H9 (cell line): ENCODE results near the gene CXCL5. TPM values are rescaled to one million over a fixed set of nuclear protein-coding genes. Genes with fewer than 3 reads are reported as not detected.

Experiments
- DNase-seq: peaks from one replicate; pipeline ENCODE4 v3.0.0-alpha.2; 2017
- H2AFZ ChIP-seq: one replicate; pipeline ENCODE4 v1.6.1; 2013; ENCODE audit warnings: mild to moderate bottlenecking, low read length, control low read depth, moderate library complexity
- H2AK5ac ChIP-seq: 2 replicates; pipeline ENCODE4 v1.6.1; 2013; ENCODE audit warnings: low read length, control low read depth, mixed read lengths; ENCODE audit not compliant: insufficient read length
- H2BK120ac ChIP-seq: one replicate; pipeline ENCODE4 v1.6.1; 2013; ENCODE audit warnings: low read depth, mild to moderate bottlenecking, low read length, control low read depth, inconsistent platforms; ENCODE audit not compliant: poor library complexity, severe bottlenecking
- H2BK12ac ChIP-seq: 2 replicates; pipeline ENCODE4 v1.6.1; 2013; ENCODE audit warnings: low read length, control low read depth, mixed read lengths, low read depth; ENCODE audit not compliant: insufficient read length
- H2BK15ac ChIP-seq: 2 replicates; pipeline ENCODE4 v1.6.1; 2013; ENCODE audit warnings: low read depth, low read length, control low read depth
- H2BK20ac ChIP-seq: one replicate; pipeline ENCODE4 v1.6.1; 2013; ENCODE audit warnings: low read depth, mild to moderate bottlenecking, low read length, control low read depth, inconsistent platforms; ENCODE audit not compliant: poor library complexity, severe bottlenecking
- H2BK5ac ChIP-seq: 2 replicates; pipeline ENCODE4 v1.6.1; 2013; ENCODE audit warnings: low read length, control low read depth, mixed read lengths; ENCODE audit not compliant: insufficient read length
- H3K14ac ChIP-seq: 2 replicates; pipeline ENCODE4 v1.6.1; 2013; ENCODE audit warnings: low read length, control low read depth; ENCODE audit not compliant: insufficient read depth
- H3K18ac ChIP-seq: 2 replicates; pipeline ENCODE4 v1.6.1; 2013; ENCODE audit warnings: low read depth, mild to moderate bottlenecking, mixed read lengths, low read length, control low read depth; ENCODE audit not compliant: insufficient read length
- H3K23ac ChIP-seq: 2 replicates; pipeline ENCODE4 v1.6.1; 2013; ENCODE audit warnings: low read length, control low read depth, mixed read lengths, low read depth; ENCODE audit not compliant: insufficient read length
- H3K23me2 ChIP-seq: 2 replicates; pipeline ENCODE4 v1.6.1; 2013; ENCODE audit warnings: low read depth, mild to moderate bottlenecking, mixed read lengths, low read length, control low read depth; ENCODE audit not compliant: insufficient read length, poor library complexity, severe bottlenecking
- H3K27ac ChIP-seq: 2 replicates; pipeline ENCODE4 v1.5.1; 2013; ENCODE audit warnings: low read length, control low read depth, mixed read lengths, low read depth; ENCODE audit not compliant: insufficient read length
- H3K27me3 ChIP-seq: 2 replicates; pipeline ENCODE4 v1.6.1; 2013; ENCODE audit warnings: low read length, control low read depth, inconsistent platforms; ENCODE audit not compliant: insufficient read depth
- H3K4ac ChIP-seq: 2 replicates; pipeline ENCODE4 v1.6.1; 2013; ENCODE audit warnings: low read depth, mild to moderate bottlenecking, control low read depth, inconsistent platforms, low read length, moderate library complexity
- H3K4me1 ChIP-seq: 2 replicates; pipeline ENCODE4 v1.6.1; 2013; ENCODE audit warnings: low read length, control low read depth, inconsistent platforms; ENCODE audit not compliant: insufficient read depth
- H3K4me2 ChIP-seq: 2 replicates; pipeline ENCODE4 v1.6.1; 2013; ENCODE audit warnings: low read length, control low read depth, mixed read lengths; ENCODE audit not compliant: insufficient read length, insufficient read depth
- H3K56ac ChIP-seq: 2 replicates; pipeline ENCODE4 v1.6.1; 2013; ENCODE audit warnings: low read depth, mild to moderate bottlenecking, mixed read lengths, low read length, control low read depth; ENCODE audit not compliant: insufficient read length
- H3K79me1 ChIP-seq: 2 replicates; pipeline ENCODE4 v1.6.1; 2013; ENCODE audit warnings: low read depth, mild to moderate bottlenecking, moderate library complexity, low read length, control low read depth, inconsistent platforms; ENCODE audit not compliant: insufficient read depth, poor library complexity, severe bottlenecking
- H3K79me2 ChIP-seq: 2 replicates; pipeline ENCODE4 v1.6.1; 2013; ENCODE audit warnings: low read length, control low read depth, inconsistent platforms; ENCODE audit not compliant: insufficient read depth
- H3K9ac ChIP-seq: 2 replicates; pipeline ENCODE4 v1.6.1; 2013; ENCODE audit warnings: low read length, control low read depth, mixed read lengths; ENCODE audit not compliant: insufficient read length; ENCODE audit errors: extremely low read depth
- H3K9me3 ChIP-seq: one replicate; pipeline ENCODE4 v1.6.1; 2013; ENCODE audit warnings: low read depth, low read length, inconsistent platforms; ENCODE audit not compliant: control insufficient read depth
- H3T11ph ChIP-seq: one replicate; pipeline ENCODE4 v1.6.1; 2013; ENCODE audit warnings: mild to moderate bottlenecking, low read length, control low read depth, inconsistent platforms
- H4K20me1 ChIP-seq: one replicate; pipeline ENCODE4 v1.6.1; 2013; ENCODE audit not compliant: control insufficient read depth, insufficient read length, insufficient read depth
- H4K5ac ChIP-seq: 2 replicates; pipeline ENCODE4 v1.6.1; 2013; ENCODE audit warnings: low read depth, mild to moderate bottlenecking, mixed read lengths, low read length, control low read depth; ENCODE audit not compliant: insufficient read length
- H4K8ac ChIP-seq: replicated peaks from 2 replicates; pipeline ENCODE4 v1.6.1; 2013; ENCODE audit warnings: low read length, control low read depth, mixed read lengths, low read depth; ENCODE audit not compliant: insufficient read length
- H4K91ac ChIP-seq: 2 replicates; pipeline ENCODE4 v1.6.1; 2013; ENCODE audit warnings: low read depth, mild to moderate bottlenecking, moderate library complexity, mixed read lengths, low read length, control low read depth; ENCODE audit not compliant: insufficient read length
- H3K27ac Mint-ChIP-seq, 3 experiments: 2 replicates in 2 of 3; 3 replicates in 1 of 3; pipeline ENCODE4 v1.8.0; 2020 to 2021; ENCODE audit warnings: mixed read lengths in 3 of 3, mild to moderate bottlenecking in 1 of 3, moderate library complexity in 1 of 3
- H3K27me3 Mint-ChIP-seq: 2 replicates; pipeline ENCODE4 v1.8.0; 2021; ENCODE audit warnings: low read depth, mild to moderate bottlenecking, moderate library complexity, mixed read lengths
- H3K36me3 Mint-ChIP-seq, 3 experiments: 2 replicates in 2 of 3; 3 replicates in 1 of 3; pipeline ENCODE4 v1.8.0; 2020 to 2021; ENCODE audit warnings: low read depth in 3 of 3, mixed read lengths in 3 of 3; ENCODE audit not compliant: insufficient read depth in 1 of 3
- H3K4me1 Mint-ChIP-seq, 2 experiments: 2 replicates each; pipeline ENCODE4 v1.8.0; 2020; ENCODE audit warnings: mixed read lengths in 2 of 2
- H3K4me3 Mint-ChIP-seq, 2 experiments: 2 replicates in 1 of 2; 3 replicates in 1 of 2; pipeline ENCODE4 v1.8.0; 2020 to 2021; ENCODE audit warnings: mild to moderate bottlenecking in 2 of 2, mixed read lengths in 2 of 2, moderate library complexity in 1 of 2
- H3K9me3 Mint-ChIP-seq, 2 experiments: 2 replicates in 1 of 2; 3 replicates in 1 of 2; pipeline ENCODE4 v1.8.0; 2020; ENCODE audit warnings: mild to moderate bottlenecking in 2 of 2, mixed read lengths in 2 of 2, moderate library complexity in 1 of 2
- CTCF ChIP-seq: fragments of 200-600 bp; sonication (generic); conservative IDR thresholded peaks from 3 replicates; pipeline ENCODE4 v1.8.0; 2021; ENCODE audit warnings: antibody characterized with exemption, mild to moderate bottlenecking
- whole genome bisulfite sequencing: extraction: QIAGEN DNeasy Blood & Tissue Kit; methylation state at CpG from one replicate; pipeline ENCODE4 v1.1.7; 2013; ENCODE audit warnings: missing lambda C conversion rate, low lambda C conversion rate, mixed read lengths; ENCODE audit not compliant: insufficient read length; ENCODE audit errors: extremely low coverage; 5-methylcytosine and 5-hydroxymethylcytosine counted together
- total RNA-seq: library from RNA; stranded (reverse); gene quantifications from 2 replicates; pipeline ENCODE4 v1.2.1, GENCODE V29; 2021

The CXCL5 gene
- total RNA-seq, 1 experiment from 2014 or later: 9.2 TPM

GRCh38 chr4:74005528-74005927, 7.1 kb upstream of the CXCL5 start:
- Histone ChIP-seq H2AFZ (no peak overlapping the region), H3K4me2 (no peak overlapping the region), H2BK5ac (no peak overlapping the region), H3K4me1 (no peaks in the 10 kb centered on the region; the same call in 1 of the 2 replicates), H3K4ac (no peak overlapping the region), H3K79me2 (peaks cover 1% of the 10 kb centered on the region; the same call in 1 of the 2 replicates), H3K27ac (no peak overlapping the region), H3K27me3 (no peaks in the 10 kb centered on the region), H2AK5ac (no peak overlapping the region), H4K5ac (no peak overlapping the region), H3K9me3 (no peaks in the 10 kb centered on the region), H3K56ac (no peak overlapping the region), H2BK15ac (no peak overlapping the region), H3K23me2 (no peaks in the 10 kb centered on the region), H3K18ac (no peak overlapping the region), H2BK12ac (no peak overlapping the region), H3K23ac (no peak overlapping the region), H4K8ac (no peak overlapping the region), H3K14ac (no peak overlapping the region), H3K9ac (no peak overlapping the region), H4K20me1 (no peaks in the 10 kb centered on the region), H3T11ph (no peak overlapping the region), H3K79me1 (no peaks in the 10 kb centered on the region), H2BK120ac (no peak overlapping the region), H2BK20ac (no peak overlapping the region), H4K91ac (no peak overlapping the region)
- H3K27ac Mint-ChIP-seq: no peak overlapping the region; a peak in 1 of 7 replicates
- H3K9me3 Mint-ChIP-seq: peaks cover 0 to 6% of the 10 kb centered on the region in 2 experiments; a peak in 1 of 5 replicates
- no peak for TF ChIP-seq CTCF
- no CpG with 5 or more reads among the region's 3 CpGs for WGBS
- H3K4me3 Mint-ChIP-seq: no peak overlapping the region
- DNase-seq: no peak
- peaks cover 5 to 27% (median 8%) of the 10 kb centered on the region in 3 experiments; a peak in 6 of 7 replicates for H3K36me3 Mint-ChIP-seq
- peaks cover 7 to 13% of the 10 kb centered on the region in 2 experiments for H3K4me1 Mint-ChIP-seq
- no peaks in the 10 kb centered on the region for H3K27me3 Mint-ChIP-seq
